ENCODE data around the gene ADAMTS12. TPM values are rescaled to one million over a fixed set of nuclear protein-coding genes. Genes with fewer than 3 reads are reported as not detected.

Gene ADAMTS12
- total and polyA plus RNA-seq, 10 of the 15 experiments (the other 5 are each of a cell fraction or from before 2014, with no cell fraction given): 0.11 to 35.8 (median 20.7) TPM

DNA sequence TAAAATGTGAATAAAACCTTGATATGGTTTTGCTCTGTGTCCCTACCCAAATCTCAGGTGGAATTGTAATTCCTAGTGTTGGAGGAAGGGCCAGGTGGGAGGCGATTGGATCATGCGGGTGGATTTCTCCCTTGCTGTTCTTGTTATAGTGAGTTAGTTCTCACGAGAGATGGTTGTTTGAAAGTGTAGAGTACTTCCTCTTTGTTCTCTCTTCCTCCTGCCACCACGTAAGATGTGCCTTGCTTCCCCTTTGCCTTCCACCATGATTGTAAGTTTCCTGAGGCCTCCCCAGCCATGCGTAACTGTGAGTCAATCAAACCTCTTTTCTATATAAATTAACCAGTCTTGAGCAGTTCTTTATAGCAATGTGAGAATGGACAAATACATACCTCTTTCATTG is 416.1 kb downstream of the ADAMTS12 start (continued):
- TF ChIP-seq, protein P1, sequence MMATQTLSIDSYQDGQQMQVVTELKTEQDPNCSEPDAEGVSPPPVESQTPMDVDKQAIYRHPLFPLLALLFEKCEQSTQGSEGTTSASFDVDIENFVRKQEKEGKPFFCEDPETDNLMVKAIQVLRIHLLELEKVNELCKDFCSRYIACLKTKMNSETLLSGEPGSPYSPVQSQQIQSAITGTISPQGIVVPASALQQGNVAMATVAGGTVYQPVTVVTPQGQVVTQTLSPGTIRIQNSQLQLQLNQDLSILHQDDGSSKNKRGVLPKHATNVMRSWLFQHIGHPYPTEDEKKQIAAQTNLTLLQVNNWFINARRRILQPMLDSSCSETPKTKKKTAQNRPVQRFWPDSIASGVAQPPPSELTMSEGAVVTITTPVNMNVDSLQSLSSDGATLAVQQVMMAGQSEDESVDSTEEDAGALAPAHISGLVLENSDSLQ (IDR thresholded peaks at IDR 0.05): no peak
- TF ChIP-seq, protein P2, sequence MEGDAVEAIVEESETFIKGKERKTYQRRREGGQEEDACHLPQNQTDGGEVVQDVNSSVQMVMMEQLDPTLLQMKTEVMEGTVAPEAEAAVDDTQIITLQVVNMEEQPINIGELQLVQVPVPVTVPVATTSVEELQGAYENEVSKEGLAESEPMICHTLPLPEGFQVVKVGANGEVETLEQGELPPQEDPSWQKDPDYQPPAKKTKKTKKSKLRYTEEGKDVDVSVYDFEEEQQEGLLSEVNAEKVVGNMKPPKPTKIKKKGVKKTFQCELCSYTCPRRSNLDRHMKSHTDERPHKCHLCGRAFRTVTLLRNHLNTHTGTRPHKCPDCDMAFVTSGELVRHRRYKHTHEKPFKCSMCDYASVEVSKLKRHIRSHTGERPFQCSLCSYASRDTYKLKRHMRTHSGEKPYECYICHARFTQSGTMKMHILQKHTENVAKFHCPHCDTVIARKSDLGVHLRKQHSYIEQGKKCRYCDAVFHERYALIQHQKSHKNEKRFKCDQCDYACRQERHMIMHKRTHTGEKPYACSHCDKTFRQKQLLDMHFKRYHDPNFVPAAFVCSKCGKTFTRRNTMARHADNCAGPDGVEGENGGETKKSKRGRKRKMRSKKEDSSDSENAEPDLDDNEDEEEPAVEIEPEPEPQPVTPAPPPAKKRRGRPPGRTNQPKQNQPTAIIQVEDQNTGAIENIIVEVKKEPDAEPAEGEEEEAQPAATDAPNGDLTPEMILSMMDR (IDR thresholded peaks at IDR 0.05 in 2 of 3, conservative IDR thresholded peaks at IDR 0.05 in 1 of 3; ENCODE audit: control insufficient read depth in 2 of 3, extremely low read depth in 1 of 3, insufficient read depth in 1 of 3, low read depth in 3 of 3, low read length in 3 of 3): no peak
- TF ChIP-seq, protein P3, sequence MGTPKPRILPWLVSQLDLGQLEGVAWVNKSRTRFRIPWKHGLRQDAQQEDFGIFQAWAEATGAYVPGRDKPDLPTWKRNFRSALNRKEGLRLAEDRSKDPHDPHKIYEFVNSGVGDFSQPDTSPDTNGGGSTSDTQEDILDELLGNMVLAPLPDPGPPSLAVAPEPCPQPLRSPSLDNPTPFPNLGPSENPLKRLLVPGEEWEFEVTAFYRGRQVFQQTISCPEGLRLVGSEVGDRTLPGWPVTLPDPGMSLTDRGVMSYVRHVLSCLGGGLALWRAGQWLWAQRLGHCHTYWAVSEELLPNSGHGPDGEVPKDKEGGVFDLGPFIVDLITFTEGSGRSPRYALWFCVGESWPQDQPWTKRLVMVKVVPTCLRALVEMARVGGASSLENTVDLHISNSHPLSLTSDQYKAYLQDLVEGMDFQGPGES (IDR thresholded peaks at IDR 0.05): no peak

DNA sequence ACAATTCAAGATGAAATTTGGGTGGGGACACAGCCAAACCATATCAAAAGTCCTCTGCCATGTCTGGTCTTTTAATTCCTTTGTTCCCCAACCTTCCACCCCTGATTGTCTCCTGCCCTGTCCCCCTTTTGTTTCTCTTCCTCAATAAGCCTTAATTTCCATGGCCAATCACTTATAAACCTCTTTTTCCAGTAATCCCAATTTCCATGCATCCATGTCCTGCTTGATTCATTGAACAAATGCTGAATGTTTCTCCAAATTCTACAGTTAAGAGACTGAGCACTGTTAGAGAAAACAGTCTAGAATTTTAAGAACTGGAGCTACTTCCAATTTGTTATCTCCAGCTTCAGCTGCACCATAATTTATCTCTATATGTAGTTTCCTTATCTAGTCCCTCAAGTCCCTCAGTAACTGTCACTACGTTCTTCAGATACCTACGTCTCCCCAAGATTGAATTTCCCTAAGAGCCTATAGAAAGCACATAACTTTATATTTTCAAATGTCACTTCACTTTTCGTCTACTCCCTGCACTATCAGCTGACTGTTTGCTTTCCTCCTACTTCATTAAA is 416.8 kb downstream of the ADAMTS12 start:
- peaks cover 3 to 40% of the 10 kb centered on the region in 2 experiments for H3K36me3 ChIP-seq (ENCODE audit: control insufficient read depth in 2 of 2, insufficient read depth in 2 of 2, low read length in 1 of 2)
- no peak overlapping the region for H3K9ac ChIP-seq (ENCODE audit: control insufficient read depth, insufficient read depth, low read length)
- 99% methylated on average over 3 of the region's 3 CpGs for WGBS (ENCODE audit: insufficient coverage, insufficient replicate concordance, low lambda C conversion rate, missing lambda C conversion rate)
- FAIRE-seq (no peak), ATAC-seq (no peak), DNase-seq (ENCODE audit: low read depth, low spot score) (no peak)
- H3K27ac ChIP-seq (ENCODE audit: control insufficient read depth, insufficient read depth): no peak overlapping the region
- ChIA-PET CTCF (no interaction called here), SMC1A (ENCODE audit: uncharacterized antibody, unreplicated experiment) (interaction anchor here (1.3 kb wide), 1 partner anchor 495 kb away, joined by 4 read pairs; no protein-coding TSS in a partner anchor), POLR2A (no interaction called here), RAD21 (ENCODE audit: unreplicated experiment) (interaction anchor here (1.3 kb wide), 1 partner anchor 460 kb away, joined by 5 read pairs; no protein-coding TSS in a partner anchor)
- no peaks in the 10 kb centered on the region for H4K20me1 ChIP-seq (ENCODE audit: control insufficient read depth, insufficient read depth)
- intact Hi-C loops (cut with micrococcal nuclease; ENCODE audit: unreplicated experiment): no loop called here
- H3K4me1 ChIP-seq (ENCODE audit: control insufficient read depth, insufficient read depth, low read length): no peaks in the 10 kb centered on the region
- H3K4me2 ChIP-seq (ENCODE audit: control insufficient read depth, insufficient read depth): no peak overlapping the region
- H2AFZ ChIP-seq (ENCODE audit: control insufficient read depth, low read depth, low read length): no peak overlapping the region
- no TSS peak for BruUV-seq (replicated peaks)
- H3K79me2 ChIP-seq (ENCODE audit: control insufficient read depth, insufficient read depth, low read length): no peaks in the 10 kb centered on the region
- in situ Hi-C loops (cut with MboI): no loop called here
- H3K9me3 ChIP-seq (replicated peaks; ENCODE audit: control insufficient read depth, insufficient read depth, low read length): peaks cover 9% of the 10 kb centered on the region; the same call in 2 of the 3 replicates
- H3K27me3 ChIP-seq (replicated peaks in 1 of 2; ENCODE audit: control insufficient read depth in 2 of 2, insufficient read depth in 2 of 2, low read length in 1 of 2): no peaks in the 10 kb centered on the region
- H3K4me3 ChIP-seq: no peak overlapping the region
- TF ChIP-seq ZNF384 (IDR thresholded peaks at IDR 0.05; ENCODE audit: borderline replicate concordance, low read depth, low read length) (no peak), YBX1 (IDR thresholded peaks at IDR 0.05) (no peak), IKZF1 (conservative IDR thresholded peaks at IDR 0.05) (no peak), TAF1 (IDR thresholded peaks at IDR 0.05; ENCODE audit: borderline replicate concordance, low read depth, low read length) (no peak), MTA3 (IDR thresholded peaks at IDR 0.05; ENCODE audit: borderline replicate concordance, low read length) (no peak)
- TF ChIP-seq, protein P4, sequence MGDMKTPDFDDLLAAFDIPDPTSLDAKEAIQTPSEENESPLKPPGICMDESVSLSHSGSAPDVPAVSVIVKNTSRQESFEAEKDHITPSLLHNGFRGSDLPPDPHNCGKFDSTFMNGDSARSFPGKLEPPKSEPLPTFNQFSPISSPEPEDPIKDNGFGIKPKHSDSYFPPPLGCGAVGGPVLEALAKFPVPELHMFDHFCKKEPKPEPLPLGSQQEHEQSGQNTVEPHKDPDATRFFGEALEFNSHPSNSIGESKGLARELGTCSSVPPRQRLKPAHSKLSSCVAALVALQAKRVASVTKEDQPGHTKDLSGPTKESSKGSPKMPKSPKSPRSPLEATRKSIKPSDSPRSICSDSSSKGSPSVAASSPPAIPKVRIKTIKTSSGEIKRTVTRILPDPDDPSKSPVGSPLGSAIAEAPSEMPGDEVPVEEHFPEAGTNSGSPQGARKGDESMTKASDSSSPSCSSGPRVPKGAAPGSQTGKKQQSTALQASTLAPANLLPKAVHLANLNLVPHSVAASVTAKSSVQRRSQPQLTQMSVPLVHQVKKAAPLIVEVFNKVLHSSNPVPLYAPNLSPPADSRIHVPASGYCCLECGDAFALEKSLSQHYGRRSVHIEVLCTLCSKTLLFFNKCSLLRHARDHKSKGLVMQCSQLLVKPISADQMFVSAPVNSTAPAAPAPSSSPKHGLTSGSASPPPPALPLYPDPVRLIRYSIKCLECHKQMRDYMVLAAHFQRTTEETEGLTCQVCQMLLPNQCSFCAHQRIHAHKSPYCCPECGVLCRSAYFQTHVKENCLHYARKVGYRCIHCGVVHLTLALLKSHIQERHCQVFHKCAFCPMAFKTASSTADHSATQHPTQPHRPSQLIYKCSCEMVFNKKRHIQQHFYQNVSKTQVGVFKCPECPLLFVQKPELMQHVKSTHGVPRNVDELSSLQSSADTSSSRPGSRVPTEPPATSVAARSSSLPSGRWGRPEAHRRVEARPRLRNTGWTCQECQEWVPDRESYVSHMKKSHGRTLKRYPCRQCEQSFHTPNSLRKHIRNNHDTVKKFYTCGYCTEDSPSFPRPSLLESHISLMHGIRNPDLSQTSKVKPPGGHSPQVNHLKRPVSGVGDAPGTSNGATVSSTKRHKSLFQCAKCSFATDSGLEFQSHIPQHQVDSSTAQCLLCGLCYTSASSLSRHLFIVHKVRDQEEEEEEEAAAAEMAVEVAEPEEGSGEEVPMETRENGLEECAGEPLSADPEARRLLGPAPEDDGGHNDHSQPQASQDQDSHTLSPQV (IDR thresholded peaks at IDR 0.05): no peak
- TF ChIP-seq, protein P5, sequence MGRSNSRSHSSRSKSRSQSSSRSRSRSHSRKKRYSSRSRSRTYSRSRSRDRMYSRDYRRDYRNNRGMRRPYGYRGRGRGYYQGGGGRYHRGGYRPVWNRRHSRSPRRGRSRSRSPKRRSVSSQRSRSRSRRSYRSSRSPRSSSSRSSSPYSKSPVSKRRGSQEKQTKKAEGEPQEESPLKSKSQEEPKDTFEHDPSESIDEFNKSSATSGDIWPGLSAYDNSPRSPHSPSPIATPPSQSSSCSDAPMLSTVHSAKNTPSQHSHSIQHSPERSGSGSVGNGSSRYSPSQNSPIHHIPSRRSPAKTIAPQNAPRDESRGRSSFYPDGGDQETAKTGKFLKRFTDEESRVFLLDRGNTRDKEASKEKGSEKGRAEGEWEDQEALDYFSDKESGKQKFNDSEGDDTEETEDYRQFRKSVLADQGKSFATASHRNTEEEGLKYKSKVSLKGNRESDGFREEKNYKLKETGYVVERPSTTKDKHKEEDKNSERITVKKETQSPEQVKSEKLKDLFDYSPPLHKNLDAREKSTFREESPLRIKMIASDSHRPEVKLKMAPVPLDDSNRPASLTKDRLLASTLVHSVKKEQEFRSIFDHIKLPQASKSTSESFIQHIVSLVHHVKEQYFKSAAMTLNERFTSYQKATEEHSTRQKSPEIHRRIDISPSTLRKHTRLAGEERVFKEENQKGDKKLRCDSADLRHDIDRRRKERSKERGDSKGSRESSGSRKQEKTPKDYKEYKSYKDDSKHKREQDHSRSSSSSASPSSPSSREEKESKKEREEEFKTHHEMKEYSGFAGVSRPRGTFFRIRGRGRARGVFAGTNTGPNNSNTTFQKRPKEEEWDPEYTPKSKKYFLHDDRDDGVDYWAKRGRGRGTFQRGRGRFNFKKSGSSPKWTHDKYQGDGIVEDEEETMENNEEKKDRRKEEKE (IDR thresholded peaks at IDR 0.05): no peak
